WTC11 (cell line): ENCODE measurements around the gene ACTRT3. TPM values are rescaled to one million over a fixed set of nuclear protein-coding genes. Genes with fewer than 3 reads are reported as not detected.
A peak's percentile ranks its signal among the peaks of the same experiment; 100 is the strongest.

ENCODE experiments used
- ATAC-seq: fragments of 200-7000 bp; cut with Tn5 transposase; 2 replicates; pipeline ENCODE4 v1.10.0; 2021; ENCODE audit warnings: mild to moderate bottlenecking, moderate library complexity
- CTCF ChIA-PET: fragments of 300-600 bp; sonication (Branson Sonifier 250); formaldehyde crosslinking; loops from one replicate; lab custom pipeline; 2021; ENCODE audit warnings: antibody characterized with exemption; lab: Charles Lee
- POLR2A ChIA-PET: fragments of 350-600 bp; sonication (Branson Sonifier 250); formaldehyde crosslinking; loops from one replicate; lab custom pipeline; 2021; ENCODE audit warnings: antibody characterized with exemption; lab: Charles Lee
- DNase-seq: peaks from one replicate; pipeline ENCODE4 v3.0.0; 2021; ENCODE audit warnings: low spot score
- H3K27ac Mint-ChIP-seq: 2 replicates; pipeline ENCODE4 v1.8.0; 2021; ENCODE audit warnings: mixed read lengths
- H3K27me3 Mint-ChIP-seq: 2 replicates; pipeline ENCODE4 v1.8.0; 2021; ENCODE audit warnings: low read depth, mild to moderate bottlenecking, moderate library complexity, mixed read lengths
- H3K36me3 Mint-ChIP-seq: 2 replicates; pipeline ENCODE4 v1.8.0; 2021; ENCODE audit warnings: mixed read lengths
- H3K4me1 Mint-ChIP-seq: 2 replicates; pipeline ENCODE4 v1.8.0; 2022; ENCODE audit warnings: mixed read lengths
- H3K4me3 Mint-ChIP-seq: 2 replicates; pipeline ENCODE4 v1.8.0; 2021; ENCODE audit warnings: mild to moderate bottlenecking, moderate library complexity, mixed read lengths
- H3K9me3 Mint-ChIP-seq: 2 replicates; pipeline ENCODE4 v1.8.0; 2021; ENCODE audit warnings: mixed read lengths
- AR ChIP-seq: fragments of 250-450 bp; sonication (Bioruptor Pico); IDR thresholded peaks from 2 replicates; pipeline ENCODE4 v1.9.0; 2021; ENCODE audit warnings: mild to moderate bottlenecking
- E2F1 ChIP-seq: sonication (generic); formaldehyde crosslinking; IDR thresholded peaks from 2 replicates; pipeline ENCODE4 v1.8.0; 2022; ENCODE audit warnings: mild to moderate bottlenecking, missing genetic modification reagents
- ELF4 ChIP-seq: sonication (generic); formaldehyde crosslinking; IDR thresholded peaks from 2 replicates; pipeline ENCODE4 v1.8.1; 2022; ENCODE audit warnings: low read depth, mild to moderate bottlenecking, moderate library complexity, missing genetic modification reagents
- ESRRA ChIP-seq: sonication (generic); formaldehyde crosslinking; IDR thresholded peaks from 2 replicates; pipeline ENCODE4 v1.8.1; 2022; ENCODE audit warnings: mild to moderate bottlenecking, missing genetic modification reagents, borderline replicate concordance
- ETV6 ChIP-seq: sonication (generic); formaldehyde crosslinking; IDR thresholded peaks from 2 replicates; pipeline ENCODE4 v1.8.1; 2022; ENCODE audit warnings: mild to moderate bottlenecking, missing genetic modification reagents
- FOXK1 ChIP-seq: sonication (generic); formaldehyde crosslinking; IDR thresholded peaks from 2 replicates; pipeline ENCODE4 v1.8.0; 2022; ENCODE audit warnings: mild to moderate bottlenecking, moderate library complexity, missing genetic modification reagents
- HMGA2 ChIP-seq: fragments of 250-450 bp; sonication (Bioruptor Pico); IDR thresholded peaks from 2 replicates; pipeline ENCODE4 v1.4.0; 2021; ENCODE audit warnings: mild to moderate bottlenecking, moderate library complexity
- HMGXB4 ChIP-seq: sonication (generic); formaldehyde crosslinking; IDR thresholded peaks from 2 replicates; pipeline ENCODE4 v1.8.1; 2023; ENCODE audit warnings: mild to moderate bottlenecking, moderate library complexity, missing genetic modification reagents
- IRF1 ChIP-seq: sonication (generic); formaldehyde crosslinking; IDR thresholded peaks from 2 replicates; pipeline ENCODE4 v1.8.0; 2023; ENCODE audit warnings: missing genetic modification reagents
- MAX ChIP-seq: sonication (generic); formaldehyde crosslinking; IDR thresholded peaks from 2 replicates; pipeline ENCODE4 v1.8.0; 2022; ENCODE audit warnings: mild to moderate bottlenecking, missing genetic modification reagents
- NFE2L1 ChIP-seq: sonication (generic); formaldehyde crosslinking; IDR thresholded peaks from 2 replicates; pipeline ENCODE4 v1.8.1; 2023; ENCODE audit warnings: missing genetic modification reagents
- NFYB ChIP-seq: sonication (generic); formaldehyde crosslinking; conservative IDR thresholded peaks from 2 replicates; pipeline ENCODE4 v1.8.0; 2022; ENCODE audit warnings: low read depth, missing genetic modification reagents
- NR3C1 ChIP-seq: sonication (generic); formaldehyde crosslinking; conservative IDR thresholded peaks from 2 replicates; pipeline ENCODE4 v1.8.1; 2023; ENCODE audit warnings: low read depth, mild to moderate bottlenecking, missing genetic modification reagents
- PRRX2 ChIP-seq: fragments of 250-450 bp; sonication (Bioruptor Pico); IDR thresholded peaks from 2 replicates; pipeline ENCODE4 v1.8.0; 2021; ENCODE audit warnings: mild to moderate bottlenecking
- ZNF121 ChIP-seq: sonication (generic); formaldehyde crosslinking; IDR thresholded peaks from 2 replicates; pipeline ENCODE4 v1.8.0; 2023; ENCODE audit warnings: missing genetic modification reagents
- ZNF138 ChIP-seq: sonication (generic); formaldehyde crosslinking; conservative IDR thresholded peaks from 2 replicates; pipeline ENCODE4 v1.8.1; 2022; ENCODE audit warnings: mild to moderate bottlenecking, moderate library complexity, missing genetic modification reagents
- total RNA-seq: library from RNA; stranded (reverse); gene quantifications from 3 replicates; pipeline ENCODE4 v1.2.3, GENCODE V29; 2021

ACTRT3 gene
- total RNA-seq, 1 experiment from 2014 or later: 2.3 TPM

- Mint-ChIP-seq H3K9me3 (no peaks in the 10 kb centered on the region), H3K36me3 (peaks cover 65% of the 10 kb centered on the region), H3K27ac (no peak overlapping the region), H3K4me1 (peaks cover 4% of the 10 kb centered on the region; the same call in 1 of the 2 replicates), H3K27me3 (no peaks in the 10 kb centered on the region), H3K4me3 (no peak overlapping the region)
- POLR2A ChIA-PET: no interaction called here
- ATAC-seq: no peak
- no peak for DNase-seq
- TF ChIP-seq NFE2L1: no peak
- no peak for TF ChIP-seq MAX (CRISPR knock-in tag)
- no peak for TF ChIP-seq NR3C1 (CRISPR knock-in tag)
- TF ChIP-seq ESRRA: no peak
- CTCF ChIA-PET: no interaction called here
Measured at GRCh38 chr3:169781209-169781855, 12.0 kb upstream of the ACTRT3 start.

- ChIA-PET POLR2A (no interaction called here), CTCF (no interaction called here)
- peaks cover 64% of the 10 kb centered on the region for H3K36me3 Mint-ChIP-seq
- H3K4me3 Mint-ChIP-seq: no peak overlapping the region
- no peak for DNase-seq
- TF ChIP-seq AR: no peak
- no peak for TF ChIP-seq ELF4 (CRISPR knock-in tag)
- no peak for TF ChIP-seq FOXK1
- no peak for TF ChIP-seq NFYB (CRISPR knock-in tag)
- no peak for TF ChIP-seq HMGA2 (CRISPR knock-in tag)
- TF ChIP-seq IRF1: no peak
- no peak for TF ChIP-seq E2F1 (CRISPR knock-in tag)
- no peak for TF ChIP-seq PRRX2
- no peak for TF ChIP-seq HMGXB4 (CRISPR knock-in tag)
- no peak for TF ChIP-seq ZNF138 (CRISPR knock-in tag)
- no peak for ATAC-seq
- H3K27ac Mint-ChIP-seq: no peak overlapping the region
- no peaks in the 10 kb centered on the region for H3K27me3 Mint-ChIP-seq
- H3K4me1 Mint-ChIP-seq: peaks cover 10% of the 10 kb centered on the region
- H3K9me3 Mint-ChIP-seq: no peaks in the 10 kb centered on the region
Measured at GRCh38 chr3:169780742-169781141, 11.4 kb upstream of the ACTRT3 start.

GRCh38 chr3:169777822-169778221 lies 8.5 kb upstream of the ACTRT3 start:
- Mint-ChIP-seq H3K4me3 (no peak overlapping the region), H3K27ac (no peak overlapping the region), H3K9me3 (no peaks in the 10 kb centered on the region), H3K36me3 (peaks cover 62% of the 10 kb centered on the region), H3K27me3 (no peaks in the 10 kb centered on the region), H3K4me1 (peaks cover 29% of the 10 kb centered on the region)
- ChIA-PET POLR2A (no interaction called here), CTCF (no interaction called here)
- TF ChIP-seq ZNF121 (CRISPR knock-in tag): peak; percentile 55; the same call in 1 of the 2 replicates
- TF ChIP-seq ETV6: no peak
- ATAC-seq (no peak), DNase-seq (no peak)
